HG02759 (cell line): Measurements from ENCODE around the gene QPCTL.
"Not testable (repeated sequence)": the region's sequence is repeated elsewhere in the genome, so short reads cannot be mapped to it uniquely, and the experiment has no call there.

Experiments
- ATAC-seq: cut with Tn5 transposase; IDR thresholded peaks from one replicate; pipeline ENCODE4 v1.9.1; 2021; ENCODE audit warnings: mild to moderate bottlenecking, moderate library complexity; ENCODE audit not compliant: unreplicated experiment

Gene QPCTL

GRCh38 chr19:45716359-45717130, 24.1 kb downstream of the QPCTL start:
- no peak for ATAC-seq

- peak; percentile 94 for ATAC-seq
Measured at GRCh38 chr19:45717131-45717982, 24.9 kb downstream of the QPCTL start.

DNA sequence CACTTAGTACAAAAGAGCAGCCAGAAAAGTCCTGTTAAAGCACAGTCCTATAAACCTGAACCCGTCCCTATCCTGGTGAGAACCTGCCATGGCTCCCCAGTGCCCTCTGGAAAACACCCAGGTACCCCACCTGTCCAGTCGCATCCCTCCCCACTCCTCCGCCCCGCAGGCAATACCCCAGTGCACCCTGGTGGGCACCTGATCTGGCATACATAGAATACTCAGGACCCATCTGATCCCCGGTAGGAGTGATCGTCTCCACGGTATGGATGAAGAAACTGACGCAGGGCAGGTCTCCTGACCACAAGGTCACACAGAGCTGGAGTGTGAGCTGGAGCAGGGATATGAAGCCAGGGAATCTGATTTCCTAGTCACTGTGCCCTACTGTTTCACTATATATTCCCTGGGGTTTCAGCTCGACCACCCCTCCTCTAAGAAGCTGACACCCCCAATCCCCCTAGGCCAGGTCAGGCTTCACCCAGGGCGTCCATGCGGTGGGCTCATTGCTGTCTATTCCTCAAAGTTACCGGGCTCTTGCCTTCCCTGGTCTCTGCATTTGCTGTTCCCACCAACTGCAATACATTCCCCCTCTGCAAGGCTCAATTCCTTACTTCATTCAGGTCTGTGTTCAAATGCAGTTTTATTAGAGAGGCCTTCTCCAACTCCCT, 25.7 kb downstream of the QPCTL start:
- ATAC-seq = no peak

DNA sequence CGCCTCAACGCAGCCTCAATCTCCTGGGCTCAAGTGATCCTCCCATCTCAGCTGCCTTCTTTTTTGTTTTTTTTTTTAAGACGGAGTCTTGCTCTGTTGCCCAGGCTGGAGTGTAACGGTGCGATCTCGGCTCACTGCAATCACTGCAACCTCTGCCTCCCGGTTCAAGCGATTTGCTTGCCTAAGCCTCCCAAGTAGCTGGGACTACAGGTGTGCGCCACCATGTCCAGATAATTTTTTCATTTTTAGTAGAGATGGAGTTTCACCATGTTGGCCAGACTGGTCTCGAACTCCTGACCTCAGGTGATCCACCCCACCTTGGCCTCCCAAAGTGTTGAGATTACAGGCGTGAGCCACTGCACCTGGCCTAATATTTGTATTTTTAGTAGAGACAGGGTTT, 27.6 kb downstream of the QPCTL start:
- ATAC-seq = not testable (repeated sequence)

- ATAC-seq = not testable (repeated sequence)
Measured at GRCh38 chr19:45728683-45729082, 36.2 kb downstream of the QPCTL start.

DNA sequence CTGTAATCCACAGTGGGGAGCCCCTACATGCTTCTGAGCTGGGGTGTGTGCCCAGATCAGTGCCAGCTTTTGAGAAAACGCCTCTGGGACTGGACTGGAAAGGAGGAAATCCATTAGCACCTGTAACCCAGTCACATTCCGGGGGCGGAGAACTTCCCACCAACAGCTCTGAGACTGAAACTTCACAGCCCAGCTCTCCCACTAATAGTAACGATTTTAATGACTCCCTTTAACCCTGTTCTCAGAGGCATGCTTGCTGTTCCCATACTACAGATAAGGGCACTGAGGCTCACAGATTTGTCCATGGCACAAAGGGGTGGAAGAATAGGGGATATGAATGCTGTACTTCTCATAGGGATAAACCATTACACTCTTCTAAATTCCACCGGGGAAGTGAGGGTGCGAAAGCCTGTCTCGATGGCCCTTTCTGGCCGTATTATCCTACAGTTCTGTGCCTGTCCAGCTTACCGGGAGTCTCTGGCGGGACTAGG, 37.4 kb downstream of the QPCTL start:
- ATAC-seq = no peak

DNA sequence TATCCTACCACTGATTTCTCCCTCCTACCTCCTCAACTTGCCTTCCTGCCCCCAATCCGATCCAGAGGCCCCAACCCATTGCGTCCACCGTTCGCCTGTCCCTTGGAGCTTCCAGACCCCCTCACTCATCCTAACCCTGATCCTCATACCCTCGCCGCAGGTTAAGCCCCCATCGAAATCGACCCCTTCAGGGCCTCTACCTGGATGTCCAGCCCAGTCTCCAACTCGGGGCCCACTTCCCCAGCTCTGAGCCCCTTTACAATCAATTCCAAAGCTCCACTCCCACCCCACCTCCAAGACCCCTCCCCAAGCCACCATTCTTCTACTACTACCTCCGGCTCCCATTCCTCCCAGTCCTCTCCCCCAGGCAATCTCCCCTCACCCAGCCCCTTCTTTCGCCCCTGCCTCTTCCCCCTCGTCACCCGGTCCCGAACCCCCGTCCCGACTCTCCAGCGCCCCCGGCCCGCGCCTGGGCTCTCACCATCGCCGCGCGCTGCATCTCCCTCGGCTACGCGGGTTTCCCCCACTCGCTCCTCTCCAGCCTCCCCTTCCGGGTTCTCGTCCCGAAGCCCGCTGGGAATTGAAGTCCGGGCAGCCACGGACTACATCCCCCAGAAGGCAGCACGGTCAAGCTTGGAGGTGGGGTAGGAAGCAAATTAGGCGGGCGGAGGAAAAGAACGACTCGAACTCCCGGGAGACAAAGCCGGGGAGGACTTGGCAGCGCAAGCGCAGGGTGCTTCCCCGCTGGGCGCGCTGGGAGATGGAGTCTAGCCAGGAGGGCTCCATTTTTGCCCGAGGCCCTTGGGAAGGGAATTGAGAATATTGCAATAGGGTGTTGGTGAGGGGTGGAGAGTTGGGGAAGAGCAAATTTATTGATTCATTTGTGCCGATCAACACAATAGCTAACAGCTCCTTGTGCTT, 38.2 kb downstream of the QPCTL start, which contains the start of gene FBXO46:
TSS of gene FBXO46 (minus strand) at position 529 of the 921 bp plus-strand sequence. CDS start 17,401 bp downstream, outside the sequence.
- peak; percentile 95 for ATAC-seq

GRCh38 chr19:45733160-45733810, 40.8 kb downstream of the QPCTL start, which contains the start of gene MEIOSIN:
Gene MEIOSIN, plus strand, starts transcription at chr19:45733439. Its CDS starts 1,938 bp downstream, at chr19:45735377.
- no peak for ATAC-seq

DNA sequence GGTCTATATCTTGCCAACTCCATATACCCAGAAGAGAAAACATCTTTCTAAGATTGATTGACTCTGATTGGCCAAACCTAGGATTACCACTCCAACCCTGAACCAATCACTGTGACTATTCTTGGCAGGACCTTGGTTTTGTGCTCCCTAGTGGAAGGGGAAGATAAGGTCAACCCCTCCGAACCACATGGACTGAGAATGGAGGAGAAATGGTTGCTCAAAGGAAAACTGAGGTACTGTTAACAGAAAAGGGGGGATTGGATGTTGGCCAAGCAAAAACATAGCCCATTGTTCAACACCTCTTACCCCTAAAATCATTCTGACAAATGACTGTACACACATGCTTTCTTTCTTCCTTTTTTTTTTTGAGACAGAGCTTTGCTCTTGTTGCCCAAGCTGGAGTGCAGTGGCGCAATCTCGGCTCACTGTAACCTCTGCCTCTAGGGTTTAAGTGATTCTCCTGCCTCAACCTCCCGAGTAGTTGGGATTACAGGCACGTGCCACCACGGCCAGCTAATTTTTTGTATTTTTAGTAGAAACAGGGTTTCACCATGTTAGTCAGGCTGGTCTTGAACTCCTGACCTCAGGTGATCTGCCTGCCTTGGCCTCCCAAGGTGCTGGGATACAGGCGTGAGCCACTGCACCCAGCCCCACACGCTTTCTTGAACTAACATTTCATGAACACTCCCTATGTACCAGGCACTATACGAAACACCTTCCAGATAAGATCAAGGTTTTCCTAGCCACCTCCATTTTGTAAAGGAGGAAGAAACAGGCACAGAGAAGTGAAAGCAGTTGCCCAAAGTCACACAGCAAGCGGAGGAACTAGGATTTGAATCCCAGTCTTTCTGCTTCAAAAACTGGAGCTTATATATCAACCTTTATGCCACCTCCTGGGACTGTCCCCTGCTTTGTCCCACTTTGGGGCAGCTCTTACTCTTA, 47.3 kb downstream of the QPCTL start:
- no peak for ATAC-seq

DNA sequence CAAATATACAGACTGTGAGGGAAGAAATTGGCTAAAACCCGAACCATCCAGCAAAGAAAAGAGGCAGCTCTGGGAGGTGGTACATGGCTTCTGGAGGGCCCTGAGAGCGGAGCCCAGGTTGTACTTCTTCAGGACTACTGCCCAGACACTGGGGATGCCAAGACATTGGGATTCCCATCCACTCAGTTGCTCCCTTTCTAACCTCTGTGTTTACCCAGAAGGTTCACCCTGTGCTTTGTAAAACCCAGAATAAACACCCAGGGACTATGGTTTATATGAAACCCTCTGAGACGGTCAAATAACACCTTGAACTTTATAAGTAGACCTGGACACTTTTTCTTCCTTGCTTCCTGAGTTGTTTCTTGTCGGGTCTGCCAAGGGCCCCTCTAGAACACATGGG, 50.5 kb downstream of the QPCTL start:
- ATAC-seq = no peak

- ATAC-seq = no peak
Measured at GRCh38 chr19:45745606-45746005, 53.1 kb downstream of the QPCTL start.

GRCh38 chr19:45746866-45747265, 54.4 kb downstream of the QPCTL start:
- ATAC-seq = no peak

- no peak for ATAC-seq
Measured at GRCh38 chr19:45747513-45747912, 55.0 kb downstream of the QPCTL start.

DNA sequence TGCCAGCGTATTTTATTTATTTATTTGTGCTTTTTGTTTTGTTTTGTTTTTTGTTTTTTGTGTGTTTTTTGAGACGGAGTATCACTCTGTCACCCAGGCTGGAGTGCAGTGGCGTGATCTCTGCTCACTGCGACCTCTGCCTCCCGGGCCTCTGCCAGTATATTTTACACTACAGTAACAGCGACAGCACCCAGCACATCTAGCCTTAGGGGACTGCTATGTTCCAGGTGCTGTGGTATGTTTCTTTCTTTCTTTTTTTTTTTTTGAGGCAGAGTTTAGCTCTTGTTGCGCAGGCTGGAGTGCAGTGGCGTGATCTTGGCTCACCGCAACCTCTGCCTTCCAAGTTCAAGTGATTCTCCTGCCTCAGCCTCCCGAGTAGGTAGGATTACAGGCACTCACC, 59.0 kb downstream of the QPCTL start:
- not testable (repeated sequence) for ATAC-seq

DNA sequence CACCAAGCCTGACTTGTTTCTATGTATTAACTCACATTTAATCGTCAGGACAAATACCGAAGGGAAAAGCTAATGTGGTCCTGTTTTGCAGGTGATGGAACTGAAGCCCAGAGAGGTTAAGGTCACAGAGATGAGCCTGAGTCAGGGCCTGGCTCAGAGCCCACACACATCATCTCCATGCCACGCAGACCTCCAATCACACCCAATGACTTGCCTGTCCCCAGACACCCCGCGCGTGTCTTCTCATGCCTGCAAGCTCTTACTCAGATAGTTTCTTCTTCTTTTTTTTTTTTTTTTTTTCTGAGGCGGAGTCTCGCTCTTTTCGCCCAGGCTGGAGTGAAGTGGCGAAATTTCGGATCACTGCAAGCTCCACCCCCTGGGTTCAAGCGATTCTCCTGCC, 60.2 kb downstream of the QPCTL start:
- ATAC-seq = no peak

DNA sequence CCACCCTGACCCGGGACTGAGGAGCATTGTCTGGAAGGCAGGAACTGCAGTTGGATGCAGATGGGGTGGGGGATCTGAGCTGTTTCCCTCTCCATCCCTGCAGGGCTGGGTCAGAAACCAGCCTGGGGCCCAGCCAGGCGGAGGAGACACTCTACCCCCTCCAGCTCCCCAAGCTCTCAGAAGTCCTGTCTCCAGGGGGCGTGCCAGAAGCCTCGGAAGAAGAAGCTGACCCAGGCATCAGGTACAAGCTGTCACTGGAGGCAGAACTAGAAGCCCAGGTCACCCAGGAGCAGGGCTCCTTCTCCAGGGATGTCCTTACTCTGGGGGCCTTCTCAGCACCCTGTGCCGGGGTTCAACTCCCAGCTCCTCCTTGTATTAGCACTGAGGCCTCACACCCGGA, 61.1 kb downstream of the QPCTL start:
- ATAC-seq = no peak
